ENCODE measurements around the gene ACSS2.

ACSS2 gene

DNA sequence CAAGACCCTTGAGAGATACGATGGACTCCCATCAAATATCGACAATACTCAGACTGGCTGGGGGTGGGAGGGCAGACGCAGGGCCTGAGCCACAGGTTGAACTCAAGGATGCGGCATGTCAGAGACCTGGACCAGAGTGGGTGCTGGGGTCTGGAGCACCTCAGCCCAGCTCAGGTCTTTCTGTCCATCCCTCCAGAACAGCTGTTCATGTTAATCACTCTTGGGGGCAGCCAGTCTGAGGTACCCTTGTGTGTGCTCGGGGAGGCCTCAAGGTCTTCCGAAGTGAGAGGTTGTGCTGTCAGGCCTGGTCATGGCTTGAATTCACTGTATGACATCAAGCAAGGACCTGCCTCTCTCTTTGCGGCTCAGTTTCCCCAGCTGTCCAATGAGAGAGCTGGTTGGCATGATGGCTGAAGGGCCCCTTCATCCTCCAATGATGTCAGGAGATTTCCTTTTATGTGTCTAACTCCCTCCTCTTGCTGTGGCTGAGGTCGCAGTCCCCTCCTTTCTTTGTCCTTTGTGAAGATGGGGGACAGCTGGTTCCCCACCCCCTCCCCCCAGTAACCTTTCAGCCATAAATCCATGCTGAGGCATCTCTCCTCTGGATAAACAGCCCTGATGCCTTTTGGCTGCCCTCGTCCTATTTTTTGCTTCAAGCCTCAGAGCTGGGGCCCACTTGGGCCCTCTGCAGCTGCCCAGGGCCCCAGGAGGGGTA lies 94.6 kb downstream of the ACSS2 start:
- Histone ChIP-seq H4K20me1 (ENCODE audit: insufficient read depth, low read length) (no peaks in the 10 kb centered on the region), H3K4me2 (ENCODE audit: low read depth, low read length) (no peak overlapping the region), H3K79me2 (ENCODE audit: low read length) (no peaks in the 10 kb centered on the region), H3K4me3 (ENCODE audit: low read length) (no peak overlapping the region), H3K27me3 (replicated peaks; ENCODE audit: insufficient read depth, low read length) (no peaks in the 10 kb centered on the region; the same call in 1 of the 2 replicates), H2AFZ (ENCODE audit: low read length) (no peak overlapping the region), H3K9ac (ENCODE audit: low read length) (no peak overlapping the region), H3K9me3 (replicated peaks; ENCODE audit: insufficient read depth, low read length) (no peaks in the 10 kb centered on the region), H3K27ac (ENCODE audit: low read length) (no peak overlapping the region), H3F3A (ENCODE audit: insufficient read depth, low read length) (no peaks in the 10 kb centered on the region), H3K4me1 (ENCODE audit: low read length) (no peaks in the 10 kb centered on the region), H3K36me3 (replicated peaks; ENCODE audit: insufficient read depth, low read length) (no peaks in the 10 kb centered on the region), H3K9me2 (replicated peaks; ENCODE audit: insufficient read depth, low read length) (no peaks in the 10 kb centered on the region)
- no peak for TF ChIP-seq EZH2 (optimal IDR thresholded peaks at IDR 0.05; ENCODE audit: low read depth, low read length)
- TF ChIP-seq, protein P1, sequence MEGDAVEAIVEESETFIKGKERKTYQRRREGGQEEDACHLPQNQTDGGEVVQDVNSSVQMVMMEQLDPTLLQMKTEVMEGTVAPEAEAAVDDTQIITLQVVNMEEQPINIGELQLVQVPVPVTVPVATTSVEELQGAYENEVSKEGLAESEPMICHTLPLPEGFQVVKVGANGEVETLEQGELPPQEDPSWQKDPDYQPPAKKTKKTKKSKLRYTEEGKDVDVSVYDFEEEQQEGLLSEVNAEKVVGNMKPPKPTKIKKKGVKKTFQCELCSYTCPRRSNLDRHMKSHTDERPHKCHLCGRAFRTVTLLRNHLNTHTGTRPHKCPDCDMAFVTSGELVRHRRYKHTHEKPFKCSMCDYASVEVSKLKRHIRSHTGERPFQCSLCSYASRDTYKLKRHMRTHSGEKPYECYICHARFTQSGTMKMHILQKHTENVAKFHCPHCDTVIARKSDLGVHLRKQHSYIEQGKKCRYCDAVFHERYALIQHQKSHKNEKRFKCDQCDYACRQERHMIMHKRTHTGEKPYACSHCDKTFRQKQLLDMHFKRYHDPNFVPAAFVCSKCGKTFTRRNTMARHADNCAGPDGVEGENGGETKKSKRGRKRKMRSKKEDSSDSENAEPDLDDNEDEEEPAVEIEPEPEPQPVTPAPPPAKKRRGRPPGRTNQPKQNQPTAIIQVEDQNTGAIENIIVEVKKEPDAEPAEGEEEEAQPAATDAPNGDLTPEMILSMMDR (IDR thresholded peaks at IDR 0.05; ENCODE audit: low read length): no peak
- TF ChIP-seq EZH2phosphoT487 (IDR thresholded peaks at IDR 0.05; ENCODE audit: low read length): no peak
- no peak for DNase-seq

DNA sequence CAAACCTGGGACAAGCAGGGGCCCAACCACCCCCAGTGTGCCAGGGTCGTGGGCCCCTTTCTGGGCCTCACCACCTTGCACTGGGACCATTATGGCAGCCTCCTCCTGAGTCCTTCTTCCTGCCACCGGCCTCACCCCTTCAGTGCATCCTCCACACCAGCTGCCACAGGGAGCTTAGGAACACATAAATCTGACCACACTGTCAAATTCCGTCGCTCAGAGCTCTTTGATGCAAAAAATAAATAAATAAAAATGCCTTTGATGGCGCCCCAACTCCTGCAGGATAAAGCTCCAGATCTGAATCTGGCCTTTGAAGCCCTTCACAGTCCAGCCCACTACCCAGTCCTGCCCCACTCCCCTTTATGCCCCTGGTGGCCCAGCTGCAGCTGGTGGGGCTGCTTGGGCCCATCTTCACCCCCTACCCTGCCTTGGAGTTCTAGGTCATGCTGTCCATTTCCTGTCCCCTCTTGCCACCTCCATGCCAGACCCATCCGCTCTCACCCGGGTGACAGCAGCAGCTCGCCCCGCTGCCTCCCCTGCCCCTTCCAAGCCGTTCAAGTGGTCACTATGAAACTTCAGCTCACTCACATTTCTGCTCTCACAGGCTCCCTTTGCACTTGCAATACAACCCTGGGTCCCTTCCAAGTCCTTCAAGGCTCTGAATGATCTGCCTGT lies 95.3 kb downstream of the ACSS2 start:
- H3F3A ChIP-seq (ENCODE audit: insufficient read depth, low read length): no peaks in the 10 kb centered on the region
- DNase-seq: no peak
- H3K4me3 ChIP-seq (ENCODE audit: low read length): no peak overlapping the region
- no peak overlapping the region for H2AFZ ChIP-seq (ENCODE audit: low read length)
- H3K9me2 ChIP-seq (replicated peaks; ENCODE audit: insufficient read depth, low read length): no peaks in the 10 kb centered on the region
- no peaks in the 10 kb centered on the region for H3K4me1 ChIP-seq (ENCODE audit: low read length)
- no peaks in the 10 kb centered on the region for H3K9me3 ChIP-seq (replicated peaks; ENCODE audit: insufficient read depth, low read length)
- no peaks in the 10 kb centered on the region for H3K79me2 ChIP-seq (ENCODE audit: low read length)
- TF ChIP-seq EZH2phosphoT487 (IDR thresholded peaks at IDR 0.05; ENCODE audit: low read length): no peak
- TF ChIP-seq, protein P1 (IDR thresholded peaks at IDR 0.05; ENCODE audit: low read length): no peak
- no peaks in the 10 kb centered on the region for H3K36me3 ChIP-seq (replicated peaks; ENCODE audit: insufficient read depth, low read length)
- no peaks in the 10 kb centered on the region; the same call in 1 of the 2 replicates for H3K27me3 ChIP-seq (replicated peaks; ENCODE audit: insufficient read depth, low read length)
- no peak overlapping the region for H3K9ac ChIP-seq (ENCODE audit: low read length)
- no peak overlapping the region for H3K4me2 ChIP-seq (ENCODE audit: low read depth, low read length)
- no peak overlapping the region for H3K27ac ChIP-seq (ENCODE audit: low read length)
- H4K20me1 ChIP-seq (ENCODE audit: insufficient read depth, low read length): no peaks in the 10 kb centered on the region

DNA sequence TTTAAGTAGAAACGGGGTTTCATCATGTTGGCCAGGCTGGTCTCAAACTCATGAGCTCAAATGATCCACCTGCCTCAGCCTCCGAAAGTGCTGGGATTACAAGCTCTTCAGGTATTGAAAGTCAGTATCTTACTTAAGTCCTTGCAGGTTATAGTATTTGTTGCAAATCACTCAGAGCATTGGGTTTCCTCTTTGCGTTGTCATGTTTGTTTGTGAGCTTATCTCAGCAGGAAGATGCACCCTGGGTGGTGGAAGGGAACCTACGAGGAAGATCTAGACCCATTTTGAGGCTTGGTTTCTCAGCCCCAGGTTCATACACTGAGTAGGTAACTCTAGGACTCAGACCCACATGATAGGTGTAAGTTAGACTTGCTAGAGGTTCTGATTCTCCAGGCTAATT lies 97.8 kb downstream of the ACSS2 start:
- no peaks in the 10 kb centered on the region for H3F3A ChIP-seq (ENCODE audit: insufficient read depth, low read length)
- no peaks in the 10 kb centered on the region for H3K9me2 ChIP-seq (replicated peaks; ENCODE audit: insufficient read depth, low read length)
- H3K9me3 ChIP-seq (replicated peaks; ENCODE audit: insufficient read depth, low read length): no peaks in the 10 kb centered on the region
- H3K4me3 ChIP-seq (ENCODE audit: low read length): no peak overlapping the region
- H3K4me2 ChIP-seq (ENCODE audit: low read depth, low read length): no peak overlapping the region
- H3K9ac ChIP-seq (ENCODE audit: low read length): no peak overlapping the region
- H3K27ac ChIP-seq (ENCODE audit: low read length): no peak overlapping the region
- no peaks in the 10 kb centered on the region; the same call in 1 of the 2 replicates for H3K27me3 ChIP-seq (replicated peaks; ENCODE audit: insufficient read depth, low read length)
- H3K36me3 ChIP-seq (replicated peaks; ENCODE audit: insufficient read depth, low read length): no peaks in the 10 kb centered on the region
- no peaks in the 10 kb centered on the region for H4K20me1 ChIP-seq (ENCODE audit: insufficient read depth, low read length)
- TF ChIP-seq EZH2 (optimal IDR thresholded peaks at IDR 0.05; ENCODE audit: low read depth, low read length) (no peak), EZH2phosphoT487 (IDR thresholded peaks at IDR 0.05; ENCODE audit: low read length) (no peak)
- TF ChIP-seq, protein P1 (IDR thresholded peaks at IDR 0.05; ENCODE audit: low read length): no peak
- no peak overlapping the region for H2AFZ ChIP-seq (ENCODE audit: low read length)
- H3K4me1 ChIP-seq (ENCODE audit: low read length): no peaks in the 10 kb centered on the region
- no peaks in the 10 kb centered on the region for H3K79me2 ChIP-seq (ENCODE audit: low read length)
- no peak for DNase-seq
